Mucosa of rectum (tissue), 2 donors: ENCODE data around the gene JCAD.
A peak's percentile ranks its signal among the peaks of the same experiment; 100 is the strongest.
"Not testable (repeated sequence)": the region's sequence is repeated elsewhere in the genome, so short reads cannot be mapped to it uniquely, and the experiment has no call there.

Experiments used
- H3K27ac ChIP-seq, 2 donors: one replicate each; pipeline ENCODE4 v1.7.0; 2013; ENCODE audit warnings: inconsistent platforms in 2 of 2, low read depth in 2 of 2, low read length in 2 of 2
- H3K27me3 ChIP-seq, 2 donors: one replicate each; pipeline ENCODE4 v1.7.0; 2013; ENCODE audit warnings: low read length in 2 of 2; ENCODE audit not compliant: control insufficient read depth in 2 of 2, insufficient read depth in 2 of 2
- H3K36me3 ChIP-seq, 2 donors: one replicate each; pipeline ENCODE4 v1.7.0; 2013; ENCODE audit warnings: low read length in 2 of 2; ENCODE audit not compliant: control insufficient read depth in 2 of 2, insufficient read depth in 2 of 2
- H3K4me1 ChIP-seq, 2 donors: one replicate each; pipeline ENCODE4 v1.7.0; 2013; ENCODE audit warnings: low read length in 2 of 2, mild to moderate bottlenecking in 1 of 2; ENCODE audit not compliant: control insufficient read depth in 2 of 2, insufficient read depth in 2 of 2
- H3K4me3 ChIP-seq, 2 donors: one replicate each; pipeline ENCODE4 v1.7.0; 2013; ENCODE audit warnings: low read length in 2 of 2
- H3K9ac ChIP-seq, 2 donors: one replicate each; pipeline ENCODE4 v1.7.0; 2013; ENCODE audit warnings: low read length in 2 of 2, low read depth in 1 of 2, mild to moderate bottlenecking in 1 of 2
- H3K9me3 ChIP-seq, 2 donors: one replicate each; pipeline ENCODE4 v1.7.0; 2013; ENCODE audit warnings: low read length in 2 of 2; ENCODE audit not compliant: control insufficient read depth in 2 of 2
- donor health status: healthy.
- donor health status: Normal muscosa, but diverticular disease.

Gene JCAD

GRCh38 chr10:30028006-30028737 is 31.2 kb downstream of the JCAD start:
- H3K27ac ChIP-seq: no peak overlapping the region
- no peaks in the 10 kb centered on the region for H3K36me3 ChIP-seq
- H3K9me3 ChIP-seq: no peaks in the 10 kb centered on the region
- no peaks in the 10 kb centered on the region for H3K27me3 ChIP-seq
- peaks cover 0 to 3% of the 10 kb centered on the region in 2 donors for H3K4me1 ChIP-seq
- no peak overlapping the region for H3K9ac ChIP-seq
- no peak overlapping the region for H3K4me3 ChIP-seq

GRCh38 chr10:30027057-30028005 is 32.1 kb downstream of the JCAD start:
- H3K27ac ChIP-seq: no peak overlapping the region
- H3K9ac ChIP-seq: no peak overlapping the region
- H3K4me1 ChIP-seq: peaks cover 0 to 3% of the 10 kb centered on the region in 2 donors
- no peaks in the 10 kb centered on the region for H3K9me3 ChIP-seq
- no peaks in the 10 kb centered on the region for H3K36me3 ChIP-seq
- no peaks in the 10 kb centered on the region for H3K27me3 ChIP-seq
- peak overlapping the region in 1 of 2 donors; percentile 44 for H3K4me3 ChIP-seq

DNA sequence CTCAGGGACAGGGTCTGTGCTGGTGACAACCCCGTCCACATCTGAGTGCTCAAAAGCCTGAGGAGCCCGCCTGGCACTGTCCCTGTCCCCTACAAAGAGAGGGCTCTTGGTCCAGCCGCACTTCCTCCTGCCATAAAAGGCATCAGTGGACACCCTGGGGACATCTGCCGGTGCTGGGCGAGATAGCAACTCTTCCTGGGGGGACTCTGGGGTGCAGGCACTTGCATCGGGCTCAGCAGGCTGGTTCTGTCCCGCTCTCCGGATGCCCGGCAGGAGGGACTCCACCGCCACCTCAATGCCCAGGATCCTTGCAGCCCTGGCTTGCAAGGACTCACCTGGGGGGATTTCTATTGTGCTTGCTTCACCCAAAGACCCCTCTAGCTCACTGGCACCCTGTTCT is 32.8 kb downstream of the JCAD start:
- H3K27me3 ChIP-seq: no peaks in the 10 kb centered on the region
- no peaks in the 10 kb centered on the region for H3K9me3 ChIP-seq
- peak overlapping the region in 1 of 2 donors; percentile 44 for H3K4me3 ChIP-seq
- no peaks in the 10 kb centered on the region for H3K36me3 ChIP-seq
- H3K9ac ChIP-seq: no peak overlapping the region
- H3K4me1 ChIP-seq: peaks cover 0 to 3% of the 10 kb centered on the region in 2 donors
- H3K27ac ChIP-seq: no peak overlapping the region

DNA sequence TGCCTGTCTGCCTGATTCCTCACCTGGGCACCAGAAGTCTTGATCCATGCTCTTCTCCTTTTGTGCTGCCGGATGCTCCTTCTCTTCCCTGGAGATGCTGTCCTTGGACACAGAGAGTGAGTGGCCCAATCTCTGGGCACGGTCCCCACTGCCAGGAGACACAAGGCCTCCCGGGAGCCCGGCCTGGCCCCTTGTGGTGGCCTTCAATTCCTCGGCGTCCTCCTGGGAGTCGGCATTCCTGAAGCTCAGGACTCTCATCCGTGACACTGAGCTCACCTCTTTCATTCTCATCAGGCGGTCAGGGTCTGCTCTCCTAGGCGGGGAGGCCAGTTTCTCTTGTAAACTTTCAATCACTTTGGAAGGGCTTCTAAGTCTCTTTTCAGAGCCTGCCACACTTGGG is 33.3 kb downstream of the JCAD start:
- no peaks in the 10 kb centered on the region for H3K9me3 ChIP-seq
- H3K36me3 ChIP-seq: no peaks in the 10 kb centered on the region
- no peak overlapping the region for H3K27ac ChIP-seq
- H3K27me3 ChIP-seq: no peaks in the 10 kb centered on the region
- H3K4me3 ChIP-seq: no peak overlapping the region
- no peak overlapping the region for H3K9ac ChIP-seq
- peaks cover 0 to 3% of the 10 kb centered on the region in 2 donors for H3K4me1 ChIP-seq

GRCh38 chr10:30025428-30025827 is 34.0 kb downstream of the JCAD start:
- H3K27ac ChIP-seq, H3K4me3 ChIP-seq, H3K36me3 ChIP-seq, H3K9ac ChIP-seq, H3K4me1 ChIP-seq, H3K27me3 ChIP-seq, H3K9me3 ChIP-seq: not testable (repeated sequence)

- H3K27ac ChIP-seq: no peak overlapping the region
- no peaks in the 10 kb centered on the region for H3K4me1 ChIP-seq
- H3K27me3 ChIP-seq: peaks cover 0 to 1% of the 10 kb centered on the region in 2 donors
- no peak overlapping the region for H3K4me3 ChIP-seq
- H3K9ac ChIP-seq: no peak overlapping the region
- H3K36me3 ChIP-seq: no peaks in the 10 kb centered on the region
- H3K9me3 ChIP-seq: no peaks in the 10 kb centered on the region
These were observed 36.8 kb downstream of the JCAD start for GRCh38 chr10:30022590-30022989.

DNA sequence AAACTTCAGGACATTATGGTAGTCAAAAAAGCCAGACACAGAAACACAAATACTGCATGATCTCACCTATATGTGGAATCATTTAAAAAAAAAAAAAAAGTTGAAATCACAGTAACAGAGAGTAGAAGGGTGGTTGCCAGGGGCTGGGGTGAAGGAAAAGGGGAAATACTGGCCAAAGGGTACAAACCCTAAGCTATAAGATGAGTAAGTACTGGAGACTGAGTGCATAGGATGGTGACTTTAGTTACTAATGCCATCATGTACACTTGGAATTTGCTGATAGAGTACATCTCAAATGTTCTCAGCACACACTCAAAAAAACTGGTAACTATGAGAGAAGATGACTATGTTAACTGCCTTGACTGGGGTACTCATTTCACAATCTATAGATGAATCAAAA is 39.9 kb downstream of the JCAD start:
- H3K9me3 ChIP-seq: no peaks in the 10 kb centered on the region
- H3K27me3 ChIP-seq: peaks cover 0 to 3% of the 10 kb centered on the region in 2 donors
- no peaks in the 10 kb centered on the region for H3K36me3 ChIP-seq
- H3K27ac ChIP-seq: no peak overlapping the region
- H3K9ac ChIP-seq: no peak overlapping the region
- no peak overlapping the region for H3K4me3 ChIP-seq
- H3K4me1 ChIP-seq: no peaks in the 10 kb centered on the region

GRCh38 chr10:30018496-30018895 is 40.9 kb downstream of the JCAD start:
- H3K4me1 ChIP-seq: no peaks in the 10 kb centered on the region
- no peak overlapping the region for H3K27ac ChIP-seq

GRCh38 chr10:30017966-30018365 is 41.4 kb downstream of the JCAD start:
- Histone ChIP-seq H3K4me3 (no peak overlapping the region), H3K9ac (no peak overlapping the region), H3K27me3 (peaks cover 0 to 3% of the 10 kb centered on the region in 2 donors), H3K27ac (no peak overlapping the region), H3K9me3 (no peaks in the 10 kb centered on the region), H3K4me1 (no peaks in the 10 kb centered on the region), H3K36me3 (no peaks in the 10 kb centered on the region)

More at GRCh38 chr10:30018496-30018895, 40.9 kb downstream of the JCAD start:
- Histone ChIP-seq H3K36me3 (no peaks in the 10 kb centered on the region), H3K9me3 (no peaks in the 10 kb centered on the region), H3K4me3 (no peak overlapping the region), H3K27me3 (peaks cover 0 to 3% of the 10 kb centered on the region in 2 donors), H3K9ac (no peak overlapping the region)

DNA sequence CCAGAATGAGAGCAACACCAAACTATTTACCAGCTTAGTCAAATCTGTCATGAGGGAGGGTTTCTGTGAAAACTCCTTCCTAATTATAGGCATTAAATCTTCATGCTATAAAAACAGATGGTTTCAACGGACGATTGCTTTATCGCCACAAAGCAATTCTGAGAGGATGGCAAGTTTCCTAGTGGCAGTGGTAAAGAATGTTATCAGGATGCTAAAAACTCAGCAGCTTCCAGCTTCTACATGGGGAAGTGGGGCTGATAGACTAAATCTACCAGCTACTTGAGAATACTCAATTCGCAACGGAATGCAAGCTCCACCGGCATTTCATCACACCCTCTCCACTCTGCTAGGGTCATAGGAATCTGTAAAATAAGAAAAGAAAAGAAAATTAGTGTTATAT is 41.8 kb downstream of the JCAD start:
- Histone ChIP-seq H3K9me3 (no peaks in the 10 kb centered on the region), H3K9ac (no peak overlapping the region), H3K4me1 (no peaks in the 10 kb centered on the region), H3K4me3 (no peak overlapping the region), H3K27me3 (peaks cover 0 to 3% of the 10 kb centered on the region in 2 donors), H3K27ac (no peak overlapping the region), H3K36me3 (no peaks in the 10 kb centered on the region)
